NCI-H510A treated with DMSO at 0.1 percent for 48 hours (cell line): Measurements from ENCODE around the gene FASN.

Experiments
- DNase-seq: peaks from one replicate; lab custom pipeline; 2025; lab: John Stamatoyannopoulos, UW

Gene FASN

DNA sequence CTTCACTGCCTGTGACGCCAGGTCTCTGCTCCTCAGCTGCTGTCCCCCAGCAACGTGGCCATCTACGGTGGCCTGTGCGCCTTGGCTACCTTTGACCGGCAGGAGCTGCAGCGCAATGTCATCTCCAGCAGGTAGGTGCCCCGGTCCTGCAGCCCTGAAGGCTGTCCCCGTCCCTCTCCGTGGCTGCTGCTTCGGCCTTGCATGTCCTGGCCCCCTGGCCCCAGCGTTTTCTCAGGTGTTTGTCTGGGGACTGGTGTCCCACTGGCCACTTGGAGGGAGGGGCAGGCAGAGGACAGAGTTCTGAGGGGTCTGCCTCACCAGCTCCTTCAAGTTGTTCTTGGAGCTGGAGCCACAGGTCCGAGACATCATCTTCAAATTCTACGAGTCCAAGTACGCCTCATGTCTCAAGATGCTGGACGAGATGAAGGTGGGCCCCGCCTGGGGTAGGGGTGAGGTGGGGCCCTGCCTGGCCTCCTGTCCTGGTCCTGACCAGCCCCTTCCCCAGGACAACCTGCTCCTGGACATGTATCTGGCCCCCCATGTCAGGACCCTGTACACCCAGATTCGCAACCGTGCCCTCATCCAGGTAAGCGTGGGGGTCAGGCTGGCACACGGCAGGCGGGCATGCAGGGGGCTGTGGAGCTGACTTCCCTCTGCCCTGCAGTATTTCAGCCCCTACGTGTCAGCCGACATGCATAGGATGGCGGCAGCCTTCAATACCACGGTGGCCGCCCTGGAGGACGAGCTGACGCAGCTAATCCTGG lies 41.9 kb downstream of the FASN start:
- DNase-seq = no peak

DNA sequence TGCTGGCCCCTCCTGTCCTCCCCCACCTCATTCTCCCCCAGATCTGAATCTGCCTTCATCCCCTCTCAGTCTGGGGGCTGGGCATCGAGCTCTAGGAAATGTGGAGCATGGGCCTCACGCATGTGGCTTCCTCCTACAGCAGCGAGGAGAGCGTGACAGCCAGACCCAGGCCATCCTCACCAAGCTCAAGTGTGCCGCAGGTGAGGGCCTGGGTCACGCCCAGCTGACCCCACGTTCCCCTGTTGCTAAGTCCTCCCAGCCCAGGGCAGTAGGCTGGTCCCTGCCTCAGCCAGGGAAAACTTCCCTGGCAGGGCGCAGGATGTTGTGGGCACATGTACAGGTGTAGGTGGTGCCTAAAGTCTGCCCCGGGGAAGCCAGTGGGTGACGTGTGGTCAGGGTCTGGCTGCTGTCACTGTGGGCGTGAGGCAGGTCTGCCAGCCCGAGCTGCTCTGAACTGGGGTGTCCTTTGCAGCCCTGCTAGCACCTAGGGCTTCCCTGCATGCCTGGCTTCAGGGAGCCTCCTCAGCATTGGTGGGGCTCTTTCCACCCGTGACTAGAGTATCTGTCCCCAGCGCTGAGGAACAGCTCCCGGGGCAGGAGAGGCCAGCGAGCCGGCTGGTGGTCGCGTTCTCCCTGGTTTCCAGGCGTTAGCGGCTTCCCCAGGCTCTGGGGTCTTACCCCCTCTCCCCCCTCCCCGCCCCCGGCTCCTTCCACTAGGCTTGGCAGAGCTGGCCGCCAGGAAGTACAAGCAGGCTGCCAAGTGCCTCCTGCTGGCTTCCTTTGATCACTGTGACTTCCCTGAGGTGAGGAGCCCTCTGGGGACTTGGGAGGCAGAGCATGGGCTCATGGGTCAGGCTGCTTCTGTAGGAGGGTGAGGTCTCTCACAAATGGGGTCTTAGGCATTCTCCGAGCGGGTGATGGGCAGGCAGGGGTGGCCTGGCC lies 42.7 kb downstream of the FASN start:
- DNase-seq = no peak

DNA sequence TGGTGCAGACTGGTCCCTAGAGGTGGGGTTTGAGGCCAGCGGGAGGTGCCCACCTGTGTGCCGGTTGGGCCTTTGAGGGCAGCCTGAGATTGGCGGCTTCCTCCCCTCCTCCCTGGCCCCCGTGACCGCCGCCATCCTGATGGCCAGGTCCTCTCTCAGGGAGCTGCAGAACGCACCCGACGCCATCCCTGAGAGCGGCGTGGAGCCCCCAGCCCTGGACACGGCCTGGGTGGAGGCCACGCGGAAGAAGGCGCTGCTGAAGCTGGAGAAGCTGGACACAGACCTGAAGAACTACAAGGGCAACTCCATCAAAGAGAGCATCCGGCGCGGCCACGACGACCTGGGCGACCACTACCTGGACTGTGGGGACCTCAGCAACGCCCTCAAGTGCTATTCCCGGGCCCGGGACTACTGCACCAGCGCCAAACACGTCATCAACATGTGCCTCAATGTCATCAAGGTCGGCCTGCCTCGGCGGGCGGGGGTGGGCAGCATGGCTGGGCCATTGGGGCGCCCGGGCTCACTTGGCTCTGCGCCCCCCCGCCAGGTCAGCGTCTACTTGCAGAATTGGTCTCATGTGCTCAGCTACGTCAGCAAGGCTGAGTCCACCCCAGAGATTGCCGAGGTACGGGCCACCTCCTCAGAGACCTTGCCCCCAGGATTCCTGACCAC lies 43.5 kb downstream of the FASN start:
- DNase-seq = no peak

DNA sequence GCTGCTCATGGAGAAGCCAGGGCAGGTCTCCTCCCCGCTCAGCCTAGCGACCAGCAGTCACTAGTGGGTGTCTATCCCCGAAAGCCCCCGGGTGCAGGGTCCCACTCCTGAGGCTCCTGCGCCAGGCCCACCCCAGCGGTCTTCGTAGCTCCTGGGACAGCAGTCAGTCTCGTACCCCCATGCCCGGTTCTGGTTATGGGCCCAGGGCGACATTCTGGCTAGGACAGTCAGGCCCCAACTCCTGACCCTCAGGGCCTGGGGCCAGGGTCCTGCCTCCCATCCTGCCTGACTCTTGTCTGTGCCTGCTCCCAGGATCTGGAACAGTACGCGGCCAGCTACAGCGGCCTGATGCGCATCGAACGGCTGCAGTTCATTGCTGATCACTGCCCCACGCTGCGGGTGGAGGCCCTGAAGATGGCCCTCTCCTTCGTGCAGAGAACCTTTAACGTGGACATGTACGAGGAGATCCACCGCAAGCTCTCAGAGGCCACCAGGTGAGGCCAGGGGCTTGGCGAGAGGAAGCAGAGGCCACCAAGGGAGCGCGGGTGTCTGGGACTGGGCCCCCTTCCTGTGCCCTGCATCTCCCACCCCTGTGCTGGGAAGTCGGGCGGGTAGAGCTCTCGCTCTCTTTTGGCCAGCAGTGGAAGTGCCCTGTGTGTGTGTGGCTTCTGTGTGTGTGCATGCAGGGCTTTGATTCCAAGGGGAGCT lies 44.3 kb downstream of the FASN start:
- DNase-seq = no peak

DNA sequence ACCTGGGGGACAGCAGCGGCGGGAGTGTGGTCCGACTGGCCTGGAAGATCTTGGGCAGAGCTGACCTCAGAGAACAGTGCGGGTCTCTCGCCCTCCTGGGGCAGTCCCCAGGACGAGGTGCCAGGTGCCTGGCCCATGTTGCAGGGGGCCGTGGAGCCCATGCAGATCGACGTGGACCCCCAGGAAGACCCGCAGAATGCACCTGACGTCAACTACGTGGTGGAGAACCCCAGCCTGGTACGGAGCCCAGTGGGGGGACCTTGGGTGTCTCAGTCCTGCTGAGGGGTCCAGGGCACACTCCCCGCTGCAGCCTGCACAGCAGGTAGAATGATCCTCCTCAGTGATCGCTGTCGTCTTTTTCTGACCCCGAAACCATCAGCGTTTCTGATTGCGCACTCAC lies 44.9 kb downstream of the FASN start:
- DNase-seq = no peak

DNA sequence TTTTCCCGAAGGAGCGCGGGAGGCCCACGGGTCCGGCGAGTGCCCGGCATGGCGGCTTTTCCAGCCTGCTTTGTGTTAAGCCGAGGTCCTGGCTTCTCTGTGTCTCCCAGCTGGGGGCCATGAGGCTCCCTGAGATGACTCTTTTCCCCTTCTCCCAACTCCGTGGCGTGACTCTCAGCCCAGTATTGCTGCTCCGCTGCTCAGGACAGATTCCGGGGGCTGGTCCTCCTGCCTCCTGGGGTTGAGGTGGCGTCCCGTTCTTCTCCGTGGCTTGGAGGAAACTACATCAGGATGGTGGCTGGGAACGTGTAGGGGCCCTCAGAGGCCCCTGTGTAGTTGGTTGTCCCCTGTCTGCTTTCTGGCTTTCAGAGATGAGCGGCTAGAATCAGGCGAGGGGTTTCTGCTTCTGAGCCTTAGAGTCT lies 45.4 kb downstream of the FASN start:
- DNase-seq = no peak

DNA sequence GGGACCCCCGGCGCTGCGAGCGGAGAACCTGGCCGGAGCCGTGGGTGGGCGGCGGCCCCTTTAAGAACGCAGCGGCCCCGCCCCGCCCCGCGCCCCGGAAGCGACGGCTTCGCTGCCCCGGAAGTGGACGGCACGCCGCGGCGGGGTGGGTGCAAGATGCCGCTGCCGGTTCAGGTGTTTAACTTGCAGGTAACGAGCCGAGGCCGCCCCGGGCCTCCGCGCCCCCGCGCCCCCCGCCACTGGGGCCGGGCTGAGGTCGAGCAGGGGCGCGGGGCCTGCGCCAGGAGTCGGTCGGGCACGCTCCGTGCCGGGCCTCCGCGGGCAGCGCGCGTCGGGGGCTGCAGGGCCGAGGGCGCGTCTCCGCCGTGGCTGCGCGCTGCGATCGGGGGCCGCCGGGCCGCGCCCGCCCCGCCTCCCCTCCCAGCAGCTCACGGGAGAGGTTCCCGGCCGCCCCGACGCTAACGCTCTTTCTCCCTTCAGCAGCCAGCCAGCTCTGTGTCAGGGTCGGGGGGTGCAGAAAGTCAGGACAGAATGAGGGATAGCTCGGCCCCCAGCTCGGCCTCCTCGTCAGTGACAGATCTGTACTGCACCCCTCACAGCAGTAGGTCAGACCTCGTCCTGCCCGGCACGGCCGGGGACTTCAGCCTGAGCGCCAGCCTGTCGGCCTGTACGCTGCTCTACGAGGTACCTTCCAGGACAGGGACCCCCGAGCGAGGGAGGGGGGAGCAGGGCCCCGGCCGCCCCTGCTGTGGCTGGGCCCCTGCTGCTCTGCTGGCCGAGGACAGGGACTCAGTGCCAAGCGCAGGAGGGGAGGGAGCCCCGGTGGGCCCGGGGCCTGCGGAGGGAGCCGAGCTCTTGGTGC lies 46.0 kb downstream of the FASN start, which contains the start of the genes GPS1 and RFNG:
Gene GPS1 (plus strand): TSS at position 123 of the 862 bp plus-strand sequence. CDS start 34 bp downstream, at position 157.
Gene RFNG (minus strand): TSS at position 36 of the 862 bp plus-strand sequence. CDS start 45 bp downstream, outside the sequence.
- peak; percentile 66 for DNase-seq

DNA sequence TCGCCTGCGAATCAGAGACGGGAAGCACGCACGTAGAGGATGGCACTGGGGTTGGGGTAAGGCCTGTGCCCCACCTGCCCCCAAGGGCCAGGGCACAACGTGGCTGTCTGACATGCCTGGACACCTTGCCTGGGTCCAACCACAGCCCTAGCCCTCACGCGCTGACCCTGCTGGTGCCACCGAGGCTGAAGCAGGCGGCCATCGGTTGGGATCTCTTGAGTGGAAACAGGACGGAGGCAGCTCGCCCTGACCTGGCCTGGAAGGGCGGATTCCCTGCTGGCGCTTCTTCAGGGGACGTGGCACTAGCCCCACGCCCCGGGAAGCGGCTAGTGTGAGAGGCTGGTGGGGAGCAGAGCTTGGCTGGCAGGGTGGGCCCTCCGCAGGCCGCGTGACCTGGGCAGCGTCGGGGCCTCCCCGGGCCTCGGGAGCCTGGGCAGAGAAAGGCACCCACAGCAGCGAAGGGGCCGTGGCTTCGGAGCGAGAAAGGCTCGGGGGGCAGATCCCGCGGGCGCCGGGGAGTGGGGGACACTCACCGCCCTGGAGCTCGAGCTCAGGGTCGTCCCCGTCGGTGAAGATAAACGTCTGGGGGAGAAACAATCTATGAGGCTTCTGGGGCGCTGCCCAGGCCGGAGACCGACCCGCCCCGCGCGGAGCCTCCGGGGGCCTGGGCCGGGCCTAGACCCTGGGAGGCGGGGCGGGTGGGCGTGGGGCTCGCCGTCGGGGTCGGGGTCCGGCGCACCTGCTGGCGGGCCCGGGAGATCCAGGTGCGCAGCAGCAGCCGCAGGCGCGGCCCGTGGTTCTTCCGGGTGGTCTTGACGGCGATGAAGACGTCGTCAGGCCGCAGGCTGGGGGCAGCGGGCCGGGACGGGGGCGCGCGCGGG lies 47.0 kb downstream of the FASN start:
- no peak for DNase-seq

DNA sequence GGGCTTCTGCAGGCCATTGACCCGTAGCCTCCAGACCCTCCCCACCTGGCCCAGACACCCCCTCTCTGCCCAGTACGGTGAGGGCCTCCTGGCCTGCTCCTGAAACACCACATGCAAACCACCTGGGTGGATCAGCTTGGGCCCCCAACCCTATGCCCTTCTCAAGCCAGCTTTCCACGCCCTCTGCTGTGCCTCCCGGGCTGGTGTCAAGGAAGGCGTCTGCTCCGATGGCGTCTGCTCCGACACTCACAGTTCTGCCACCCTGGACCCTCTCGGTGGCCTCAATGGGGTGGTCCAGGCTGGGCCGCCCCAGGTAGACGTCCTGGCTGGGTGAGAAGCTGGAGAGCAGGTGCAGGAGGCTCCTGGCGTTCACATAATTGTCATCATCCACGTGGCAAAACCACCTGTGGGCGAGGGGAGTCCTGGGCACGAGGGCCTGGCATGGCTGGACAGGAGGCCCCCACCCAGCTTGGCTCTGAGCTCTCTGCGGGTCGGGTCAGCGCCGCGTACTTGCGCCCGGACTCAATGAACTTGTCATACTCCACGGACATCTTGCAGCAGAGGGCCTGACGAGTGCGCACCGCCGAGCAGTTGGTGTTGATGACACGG lies 47.8 kb downstream of the FASN start:
- DNase-seq = no peak

DNA sequence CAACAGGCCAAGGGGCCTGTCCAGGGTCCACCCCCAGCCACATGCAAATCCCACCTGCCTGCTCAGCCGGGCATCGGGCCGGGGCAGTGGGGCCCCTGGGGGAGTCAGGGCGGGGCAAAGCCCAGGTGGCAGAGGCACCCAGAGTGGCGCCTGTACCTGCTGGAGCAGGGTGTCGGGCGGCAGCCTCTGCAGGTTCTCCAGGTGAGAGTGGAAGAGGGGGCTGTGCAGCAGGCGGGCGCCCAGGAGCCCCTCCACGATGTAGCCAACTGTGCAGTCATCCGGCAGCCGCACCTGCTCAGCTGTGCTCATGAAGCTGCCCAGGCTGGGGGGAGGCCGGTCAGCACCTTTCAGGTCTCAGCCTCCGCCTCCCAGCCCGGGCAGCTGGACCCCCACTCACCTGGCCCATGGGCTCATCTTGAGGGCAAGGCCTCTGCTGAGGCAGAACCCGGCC lies 48.5 kb downstream of the FASN start:
- no peak for DNase-seq

DNA sequence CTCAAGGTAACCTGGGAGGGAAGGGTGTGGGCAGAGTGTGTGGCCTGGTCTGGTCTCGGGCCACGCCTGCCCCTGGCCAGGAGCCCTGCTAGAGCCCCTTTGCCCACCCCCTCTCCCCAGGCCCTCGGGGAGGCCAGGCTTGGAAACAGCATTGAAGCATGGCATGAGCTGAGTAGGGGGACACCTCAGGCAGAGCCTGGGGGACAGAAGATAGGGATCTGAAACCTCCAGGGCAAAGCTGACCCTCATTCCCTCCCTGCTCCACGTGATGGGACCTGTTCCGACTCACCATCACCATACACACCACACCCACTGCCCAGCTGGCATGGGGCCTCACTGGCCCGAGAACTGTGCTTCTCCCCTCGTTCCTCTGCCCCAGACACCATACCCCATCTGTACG lies 48.9 kb downstream of the FASN start:
- DNase-seq = no peak

DNA sequence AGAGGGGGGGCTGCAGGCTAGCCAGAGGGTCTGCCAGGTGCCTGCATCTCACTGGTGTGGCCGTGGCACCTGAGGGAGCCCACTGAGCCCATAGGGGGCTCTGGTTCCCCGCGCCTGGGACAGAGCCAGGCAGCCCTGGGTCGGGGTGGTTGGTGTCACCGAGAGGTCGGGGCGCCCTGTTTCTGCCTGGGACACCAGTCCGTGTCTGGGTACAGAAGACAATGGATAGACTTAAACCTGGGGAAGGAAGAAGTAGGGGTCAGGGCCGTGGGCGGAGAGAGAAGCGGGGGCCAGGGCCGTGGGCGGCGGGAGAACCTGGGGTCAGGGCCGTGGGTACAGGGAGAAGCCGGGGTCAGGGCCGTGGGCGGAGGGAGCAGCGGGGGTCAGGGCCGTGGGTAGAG lies 49.5 kb downstream of the FASN start:
- no peak for DNase-seq

DNA sequence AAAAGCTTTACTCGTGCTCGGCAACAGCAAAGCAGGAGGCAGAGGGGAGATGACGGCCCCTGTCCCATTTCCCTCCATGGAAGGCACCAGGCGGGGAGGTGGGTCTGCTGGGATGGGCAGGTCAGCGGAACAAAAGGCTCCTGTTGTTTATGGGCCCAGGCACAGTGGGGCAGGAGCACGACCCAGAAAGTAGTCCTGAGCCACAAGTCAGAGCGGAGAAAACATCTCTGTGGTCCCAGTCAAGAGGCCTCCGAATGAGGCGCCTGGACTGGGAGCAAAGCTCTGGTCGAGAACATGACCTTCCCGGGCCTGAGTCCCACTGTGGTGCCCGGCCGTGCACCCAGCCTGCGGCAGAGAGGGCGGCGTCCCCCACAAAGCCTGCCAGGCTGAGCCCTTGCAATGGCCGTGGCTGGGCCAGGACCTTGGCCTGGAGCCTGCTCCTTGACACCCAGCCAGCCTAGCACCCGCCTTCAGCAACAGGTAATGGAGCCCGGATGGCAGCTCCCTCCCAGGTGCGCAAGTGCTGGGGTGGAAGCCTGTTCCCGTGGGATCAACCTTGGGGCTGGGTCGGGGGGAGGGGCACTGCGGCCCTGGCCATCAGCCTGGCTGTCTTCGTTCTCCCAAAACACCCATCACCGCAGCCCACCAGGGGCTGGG lies 50.0 kb downstream of the FASN start:
- DNase-seq = no peak

DNA sequence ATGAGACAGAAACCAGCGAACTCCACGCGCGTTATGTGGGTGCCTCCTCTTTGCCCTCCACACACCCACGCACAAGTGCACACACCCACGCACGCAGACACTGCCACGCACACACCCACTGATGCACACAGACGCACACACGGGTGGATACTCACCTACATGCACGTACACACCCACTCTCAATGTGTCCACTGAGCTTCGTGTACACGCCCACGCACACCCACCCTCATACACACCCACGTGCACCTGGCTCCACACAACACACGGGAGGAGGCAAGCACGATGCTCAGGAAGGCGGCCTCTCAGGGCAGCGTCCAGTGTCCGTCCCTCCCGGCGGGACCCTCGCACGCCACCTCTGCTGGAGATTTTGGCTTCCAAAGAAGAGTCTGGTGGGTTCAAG lies 50.7 kb downstream of the FASN start:
- no peak for DNase-seq

DNA sequence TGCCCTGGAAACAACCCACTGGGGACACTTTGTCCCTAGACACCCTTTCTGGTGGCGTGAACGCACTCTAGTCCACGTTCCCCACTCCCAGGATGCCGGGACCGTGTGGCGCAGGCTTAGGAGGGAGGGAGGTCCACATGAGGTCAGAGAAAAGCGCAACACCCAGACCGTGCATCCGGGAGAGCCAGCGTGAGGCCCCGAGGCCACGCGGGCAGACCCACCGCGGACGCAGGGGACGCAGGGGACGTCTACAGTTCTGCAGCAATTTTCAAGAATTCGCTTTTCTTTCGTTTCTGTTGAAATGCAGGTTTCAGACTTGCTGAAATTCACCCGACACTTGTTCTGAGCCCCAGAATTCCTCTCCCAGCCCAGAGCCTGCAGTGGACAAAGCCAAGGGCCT lies 51.1 kb downstream of the FASN start:
- DNase-seq = no peak

DNA sequence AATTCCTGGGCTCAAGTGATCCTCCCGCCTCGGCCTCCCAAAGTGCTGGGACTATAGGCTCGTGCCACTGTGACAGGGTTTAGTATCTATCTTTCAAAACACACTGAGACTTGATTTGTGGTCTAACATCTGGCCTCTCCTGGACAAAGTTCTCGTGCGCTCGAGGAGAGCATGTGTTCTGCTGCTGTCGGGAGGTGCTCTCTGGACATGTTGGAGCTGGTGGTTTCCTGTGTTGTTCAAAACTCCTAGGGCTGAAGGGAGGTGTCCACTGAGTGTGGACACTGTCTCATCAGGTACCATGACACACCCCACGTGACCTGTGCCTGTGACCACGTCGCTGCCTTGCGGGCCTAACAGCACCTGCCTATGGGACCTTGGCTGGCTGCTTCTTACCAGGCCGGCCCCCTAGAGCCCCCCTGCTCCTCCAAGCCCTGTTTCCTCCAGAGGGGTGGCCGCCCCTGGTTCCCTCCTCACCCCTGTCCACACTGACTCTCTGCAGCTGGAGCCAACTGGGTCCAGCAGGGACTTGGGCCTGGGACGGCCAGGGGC lies 52.0 kb downstream of the FASN start:
- no peak for DNase-seq

DNA sequence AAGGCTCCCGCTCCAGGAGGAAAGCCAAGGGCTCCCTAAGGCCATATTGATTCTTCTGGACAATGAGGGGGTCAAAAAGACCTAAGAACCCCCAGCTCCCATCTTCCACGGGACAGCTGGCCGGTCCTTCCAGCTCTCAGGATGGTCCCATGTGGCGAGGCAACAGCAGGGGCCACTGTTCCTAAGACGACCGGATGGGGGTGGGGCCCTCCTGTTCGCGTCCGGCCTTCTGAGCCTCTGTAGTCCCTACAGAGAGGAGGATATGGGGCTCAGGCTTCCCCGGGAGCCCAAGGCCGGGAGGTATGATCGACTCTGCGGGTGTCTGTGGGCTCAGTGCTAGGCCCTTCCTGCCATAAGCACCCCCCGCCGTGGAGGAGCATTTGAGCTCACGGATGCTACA lies 54.5 kb downstream of the FASN start:
- no peak for DNase-seq

DNA sequence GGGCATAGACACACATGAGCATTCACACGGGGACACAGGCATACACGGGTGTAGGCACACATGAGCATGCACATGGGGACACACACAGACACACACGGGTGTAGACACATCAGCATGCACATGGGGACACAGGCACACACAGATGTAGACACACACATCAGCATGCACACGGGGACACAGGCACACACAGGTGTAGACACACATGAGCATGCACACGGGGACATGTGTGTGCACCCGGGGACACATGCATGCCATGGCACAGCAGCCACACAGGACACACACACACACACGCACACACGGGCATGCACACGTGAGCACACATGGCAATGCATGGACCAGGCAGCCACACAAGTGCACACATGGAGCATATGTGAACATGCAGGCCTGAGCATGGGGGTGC lies 55.4 kb downstream of the FASN start:
- DNase-seq = no peak
